GM21528 (cell line): ENCODE data around the gene RPA3.
"Not testable (repeated sequence)": the region's sequence is repeated elsewhere in the genome, so short reads cannot be mapped to it uniquely, and the experiment has no call there.

Experiments used
- ATAC-seq: cut with Tn5 transposase; IDR thresholded peaks from one replicate; pipeline ENCODE4 v1.9.1; 2021; ENCODE audit warnings: mild to moderate bottlenecking, moderate library complexity; ENCODE audit not compliant: unreplicated experiment, low FRiP score

The RPA3 gene

GRCh38 chr7:7696458-7697119 is 21.8 kb downstream of the RPA3 start:
- ATAC-seq = no peak

- ATAC-seq = no peak
Measured at GRCh38 chr7:7695111-7695817, 23.1 kb downstream of the RPA3 start.

- ATAC-seq = no peak
Measured at GRCh38 chr7:7694542-7694941, 23.9 kb downstream of the RPA3 start.

GRCh38 chr7:7693881-7694280 is 24.5 kb downstream of the RPA3 start:
- ATAC-seq = no peak

- ATAC-seq = no peak
Measured at GRCh38 chr7:7688956-7689355, 29.5 kb downstream of the RPA3 start.

- no peak for ATAC-seq
Measured at GRCh38 chr7:7688310-7688709, 30.1 kb downstream of the RPA3 start.

- ATAC-seq = no peak
Measured at GRCh38 chr7:7687800-7688199, 30.6 kb downstream of the RPA3 start.

- no peak for ATAC-seq
Measured at GRCh38 chr7:7686811-7687508, 31.4 kb downstream of the RPA3 start.

- ATAC-seq = no peak
Measured at GRCh38 chr7:7682861-7683260, 35.5 kb downstream of the RPA3 start.

- ATAC-seq = no peak
Measured at GRCh38 chr7:7681936-7682329, 36.5 kb downstream of the RPA3 start.

GRCh38 chr7:7681191-7681935 is 37.0 kb downstream of the RPA3 start:
- peak; percentile 86 for ATAC-seq

- ATAC-seq = not testable (repeated sequence)
Measured at GRCh38 chr7:7679640-7680039, 38.8 kb downstream of the RPA3 start.

GRCh38 chr7:7675686-7676085 is 42.7 kb downstream of the RPA3 start:
- ATAC-seq = no peak

GRCh38 chr7:7673240-7673550 is 45.2 kb downstream of the RPA3 start:
- no peak for ATAC-seq

GRCh38 chr7:7672545-7673239 is 45.7 kb downstream of the RPA3 start:
- no peak for ATAC-seq

GRCh38 chr7:7671361-7671760 is 47.0 kb downstream of the RPA3 start:
- ATAC-seq = no peak

- ATAC-seq = no peak
Measured at GRCh38 chr7:7670490-7670889, 47.9 kb downstream of the RPA3 start.

GRCh38 chr7:7668706-7669105 is 49.7 kb downstream of the RPA3 start:
- no peak for ATAC-seq

GRCh38 chr7:7667187-7667586 is 51.2 kb downstream of the RPA3 start:
- no peak for ATAC-seq

- ATAC-seq = no peak
Measured at GRCh38 chr7:7665031-7665430, 53.4 kb downstream of the RPA3 start.

GRCh38 chr7:7664291-7664690 is 54.1 kb downstream of the RPA3 start:
- ATAC-seq = no peak
